NCI-H524 treated with DMSO at 0.1 percent for 48 hours (cell line): Measurements from ENCODE around the gene ZFYVE26.
"Not testable (repeated sequence)": the region's sequence is repeated elsewhere in the genome, so short reads cannot be mapped to it uniquely, and the experiment has no call there.

Experiments used
- DNase-seq: peaks from one replicate; lab custom pipeline; 2025; lab: John Stamatoyannopoulos, UW

Gene ZFYVE26

DNA sequence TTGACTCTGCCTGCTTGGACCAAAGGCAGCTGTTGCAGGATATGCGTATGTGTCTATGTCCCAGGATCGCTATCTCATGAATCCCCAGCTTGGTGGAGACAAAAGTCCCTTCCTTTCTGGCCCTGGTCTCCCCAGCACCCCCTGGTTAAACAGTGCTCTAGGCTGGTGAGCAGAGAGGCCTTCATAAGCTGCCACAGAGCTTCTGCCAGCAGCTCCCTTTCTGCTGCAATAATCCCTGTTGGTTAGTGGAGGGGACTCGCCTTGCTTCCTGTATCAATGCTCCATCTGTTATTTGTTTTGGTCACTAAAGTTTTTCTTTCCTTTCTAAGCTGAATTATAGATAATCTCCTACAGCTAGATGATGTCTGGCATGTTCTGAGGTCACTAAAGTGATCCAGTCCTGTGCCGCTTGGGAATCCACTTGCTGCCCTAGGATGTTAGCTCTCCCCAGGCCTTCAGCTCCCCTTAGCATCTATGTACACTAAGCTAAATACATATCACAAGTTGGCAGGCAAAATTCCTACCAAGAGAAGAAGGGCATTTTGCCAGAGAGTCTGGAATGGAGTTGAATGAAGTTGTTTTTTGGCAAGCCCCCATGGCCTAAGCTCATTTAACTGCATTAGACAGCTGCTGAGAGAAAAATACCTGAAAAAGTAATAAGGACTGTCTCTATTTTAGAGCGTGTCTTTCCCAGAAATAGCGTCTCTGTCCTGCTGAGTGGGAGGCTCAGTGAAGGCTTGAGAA is 66.9 kb downstream of the ZFYVE26 start:
- DNase-seq: no peak

DNA sequence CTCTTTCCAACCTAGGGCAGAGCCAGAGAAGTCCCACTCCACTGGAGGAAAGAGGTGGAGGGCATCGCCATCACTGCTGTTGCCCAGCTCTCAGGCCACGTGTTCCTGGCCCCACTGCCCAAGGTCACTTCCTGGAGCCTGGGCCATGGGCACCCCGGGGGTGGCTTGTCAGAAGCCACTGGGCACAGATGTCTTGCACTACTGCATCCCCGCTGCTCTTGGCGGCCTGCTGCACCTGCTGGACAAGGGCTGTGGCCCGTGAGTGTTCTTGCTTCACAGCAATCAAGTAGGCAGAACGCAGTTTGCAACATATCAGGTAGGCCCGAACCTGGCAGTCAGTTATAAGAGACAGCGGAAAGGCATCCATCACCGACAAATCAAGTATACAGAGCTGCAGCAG is 68.1 kb downstream of the ZFYVE26 start:
- DNase-seq: no peak

GRCh38 chr14:67746927-67747326 is 69.5 kb downstream of the ZFYVE26 start:
- DNase-seq: no peak

DNA sequence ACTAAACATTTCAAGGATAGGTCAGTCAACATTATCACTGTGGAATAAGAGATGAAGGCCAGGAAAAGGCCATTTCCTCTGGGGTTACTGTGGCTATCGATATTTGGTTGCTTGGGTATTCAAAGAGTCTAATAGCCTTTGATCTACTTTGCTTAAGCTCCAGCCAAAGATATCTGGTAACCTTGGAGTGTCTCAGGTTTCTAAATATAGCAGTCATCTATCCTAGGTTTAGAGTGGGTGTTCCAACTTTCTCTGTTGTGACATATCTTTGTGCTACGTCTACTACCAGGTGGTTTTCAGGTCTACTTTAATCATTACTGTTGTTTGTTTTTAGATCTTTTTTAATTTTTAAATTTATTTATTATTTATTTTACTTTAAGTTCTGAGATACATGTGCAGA is 72.3 kb downstream of the ZFYVE26 start:
- no peak for DNase-seq

DNA sequence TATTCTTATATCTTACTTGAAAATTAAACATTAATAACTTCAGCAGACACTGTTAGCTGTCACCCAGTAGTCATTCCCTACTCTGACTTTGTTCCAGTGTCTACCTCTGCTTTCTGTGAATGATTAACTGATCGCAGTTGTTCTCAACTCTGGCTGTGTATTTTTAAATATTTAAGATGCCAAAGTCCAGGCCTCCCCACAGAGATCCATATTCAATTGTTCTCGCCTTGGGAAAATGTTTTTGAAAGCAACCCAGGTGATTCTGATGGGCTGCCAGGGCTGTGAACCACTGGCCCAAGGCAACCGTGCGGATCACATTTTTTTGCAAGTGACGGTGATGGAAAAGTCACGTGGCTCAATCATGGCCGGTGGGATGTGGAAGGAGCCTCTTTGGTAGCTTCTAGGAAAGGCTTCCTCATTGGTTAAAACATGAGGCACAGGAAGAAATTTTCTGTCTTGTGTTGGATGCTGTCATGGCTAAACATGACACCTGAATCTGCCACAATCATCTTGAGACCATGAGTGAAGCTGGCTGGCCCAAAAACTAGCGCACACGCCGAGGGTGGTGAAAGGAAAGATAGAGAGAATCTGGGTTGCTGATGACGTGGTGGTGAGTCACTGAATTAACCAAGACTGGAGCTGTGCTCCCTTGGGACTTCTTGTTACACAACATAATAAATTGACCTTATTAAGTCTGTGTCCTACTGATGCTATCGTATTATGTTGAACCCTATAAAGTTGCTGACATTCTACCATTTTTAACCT is 77.5 kb downstream of the ZFYVE26 start:
- no peak for DNase-seq

GRCh38 chr14:67736771-67737170 is 79.6 kb downstream of the ZFYVE26 start:
- no peak for DNase-seq

DNA sequence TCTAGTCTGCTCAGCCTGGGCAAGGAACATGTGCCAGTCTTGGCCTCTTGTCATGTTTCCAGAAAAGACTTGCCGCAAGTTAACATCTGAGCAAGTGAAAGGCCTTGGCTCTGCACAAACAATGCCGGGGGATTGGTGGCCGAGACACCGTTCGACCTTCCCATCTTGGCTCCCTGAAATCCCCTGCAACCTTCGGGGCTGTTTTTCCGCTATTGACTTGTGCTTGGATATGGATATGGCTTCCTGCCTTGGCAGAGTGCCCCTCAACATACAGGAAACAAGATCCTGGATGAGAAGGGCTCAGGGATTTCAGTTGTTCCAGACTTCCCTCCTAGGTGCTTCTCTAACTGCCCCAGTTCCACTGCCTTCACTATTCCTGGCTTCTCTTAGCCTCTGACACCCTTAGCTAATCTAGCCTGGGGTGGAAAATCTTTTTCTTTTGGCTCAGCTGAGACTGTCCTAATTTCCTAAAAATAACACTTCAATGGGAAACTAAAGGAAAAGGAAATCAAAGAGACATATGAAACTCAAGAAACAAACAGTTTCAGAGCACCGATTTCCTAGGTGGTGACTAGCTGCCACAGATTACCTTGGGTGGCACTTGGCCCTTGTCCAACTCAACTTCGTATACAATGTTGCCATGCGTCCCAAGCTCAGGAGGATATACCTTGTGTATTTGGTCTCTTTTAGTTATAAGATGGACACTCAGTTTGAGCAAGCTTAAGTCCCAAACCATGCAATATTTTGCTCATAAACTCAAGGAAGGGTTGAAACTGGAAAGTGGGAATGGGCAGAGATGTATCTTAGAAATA is 80.8 kb downstream of the ZFYVE26 start:
- no peak for DNase-seq

- DNase-seq: no peak
These were observed 81.7 kb downstream of the ZFYVE26 start for GRCh38 chr14:67734675-67735074.

- no peak for DNase-seq
These were observed 82.8 kb downstream of the ZFYVE26 start for GRCh38 chr14:67733616-67734015.

DNA sequence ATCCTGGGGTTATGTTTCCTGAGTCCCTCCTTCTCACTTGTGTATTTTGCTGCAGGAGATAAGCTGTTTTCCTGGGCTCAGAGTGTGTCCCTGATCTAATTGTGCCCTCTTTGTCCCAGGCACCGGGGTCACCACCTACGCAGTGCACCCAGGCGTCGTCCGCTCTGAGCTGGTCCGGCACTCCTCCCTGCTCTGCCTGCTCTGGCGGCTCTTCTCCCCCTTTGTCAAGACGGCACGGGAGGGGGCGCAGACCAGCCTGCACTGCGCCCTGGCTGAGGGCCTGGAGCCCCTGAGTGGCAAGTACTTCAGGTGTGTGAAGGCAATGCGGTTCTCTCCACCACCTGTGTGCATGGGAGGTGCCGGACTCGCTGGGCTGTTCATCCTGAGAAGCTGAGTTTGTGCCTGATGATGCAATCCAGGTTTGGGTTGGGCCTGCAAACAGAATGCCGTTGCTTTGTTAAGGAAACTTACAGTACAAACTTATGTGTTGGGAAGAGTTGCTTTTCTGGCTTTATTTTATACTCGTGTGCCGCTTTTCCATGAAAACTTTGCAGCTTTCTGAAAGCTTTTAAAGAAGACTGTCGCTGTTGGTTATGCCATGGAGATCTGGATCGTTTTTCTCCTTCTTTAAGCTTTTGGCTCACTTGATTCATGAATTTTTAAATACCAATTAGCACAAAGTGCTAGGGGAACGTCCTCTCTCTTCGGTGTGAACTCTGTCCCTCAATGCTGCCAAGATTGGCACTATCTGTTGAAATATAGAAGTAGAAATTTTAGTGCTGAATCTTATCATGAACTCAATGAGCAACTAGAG is 87.1 kb downstream of the ZFYVE26 start:
- DNase-seq: no peak

DNA sequence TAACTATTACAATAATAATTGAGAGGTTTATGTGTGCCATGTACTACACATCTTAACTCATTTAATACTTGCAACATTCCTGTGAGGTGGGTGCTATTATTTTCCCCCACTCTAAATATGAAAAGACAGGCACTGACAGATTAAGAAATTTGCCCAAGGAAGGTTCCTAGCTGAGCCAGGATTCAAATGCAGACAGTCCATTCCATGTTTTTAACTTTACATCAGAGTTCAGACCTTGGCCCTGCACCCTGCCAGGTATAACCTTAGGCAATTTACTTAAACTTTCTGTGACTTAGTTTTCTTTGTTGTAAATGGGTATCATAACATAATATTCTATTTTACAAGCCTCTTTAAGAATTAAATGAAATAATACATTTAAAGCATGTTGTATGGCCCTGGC is 88.1 kb downstream of the ZFYVE26 start:
- no peak for DNase-seq

GRCh38 chr14:67727361-67727760 is 89.0 kb downstream of the ZFYVE26 start:
- no peak for DNase-seq

GRCh38 chr14:67725171-67725570 is 91.2 kb downstream of the ZFYVE26 start:
- DNase-seq: no peak

DNA sequence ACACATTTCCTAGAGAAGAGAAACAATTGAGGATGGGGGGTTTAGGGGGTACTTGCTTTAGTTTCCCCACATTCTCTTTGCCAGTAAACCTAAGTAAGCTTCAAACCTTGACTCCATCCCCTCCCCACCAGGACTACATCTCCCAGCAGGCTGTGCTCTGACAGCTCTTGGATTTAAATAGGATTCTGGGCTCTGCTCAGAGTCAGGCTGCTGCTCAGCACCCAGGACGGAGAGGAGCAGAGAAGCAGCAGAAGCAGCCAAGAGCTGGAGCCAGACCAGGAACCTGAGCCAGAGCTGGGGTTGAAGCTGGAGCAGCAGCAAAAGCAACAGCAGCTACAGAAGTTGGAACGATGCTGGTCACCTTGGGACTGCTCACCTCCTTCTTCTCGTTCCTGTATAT is 94.1 kb downstream of the ZFYVE26 start:
- peak; percentile 17 for DNase-seq

DNA sequence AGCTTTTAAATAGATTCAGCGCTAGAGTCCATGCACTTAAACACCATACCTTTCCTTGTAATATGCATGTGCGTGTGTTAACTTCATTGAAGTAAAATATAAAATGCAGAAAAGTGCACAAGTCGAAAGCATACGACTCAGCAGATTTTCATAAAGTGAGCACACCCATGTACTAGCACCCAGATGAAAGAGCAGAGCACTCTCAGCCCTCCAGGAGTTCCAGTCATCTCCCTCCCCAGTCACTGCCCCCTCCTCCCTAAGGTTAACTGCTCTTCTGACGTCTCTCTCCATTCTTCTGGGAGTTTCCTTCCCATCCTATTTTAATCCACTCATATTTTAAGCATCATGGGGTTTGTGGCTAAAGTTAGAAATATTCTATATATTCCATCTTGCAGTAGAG is 94.5 kb downstream of the ZFYVE26 start:
- no peak for DNase-seq

DNA sequence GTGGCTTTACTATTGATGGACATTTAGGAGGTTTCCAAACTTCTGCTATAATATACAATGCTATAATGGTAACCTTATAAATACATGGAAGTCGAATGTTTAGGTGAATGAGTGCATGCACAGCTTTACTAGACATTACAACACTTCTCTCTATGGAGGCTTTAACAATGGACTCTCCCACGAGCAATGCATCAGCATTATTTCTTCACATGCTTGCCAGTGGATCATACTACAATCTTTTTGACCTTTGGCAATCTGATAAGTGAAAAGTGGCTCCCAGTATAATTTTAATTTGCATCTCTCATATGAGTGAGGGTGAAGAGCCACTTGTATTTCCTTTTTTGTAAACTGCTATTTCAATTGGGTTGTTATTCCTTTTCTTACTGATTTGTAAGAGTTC is 96.5 kb downstream of the ZFYVE26 start:
- DNase-seq: no peak

- DNase-seq: not testable (repeated sequence)
These were observed 97.0 kb downstream of the ZFYVE26 start for GRCh38 chr14:67719385-67719784.

- no peak for DNase-seq
These were observed 98.1 kb downstream of the ZFYVE26 start for GRCh38 chr14:67718265-67718664.

GRCh38 chr14:67717048-67717447 is 99.3 kb downstream of the ZFYVE26 start:
- no peak for DNase-seq

GRCh38 chr14:67710209-67710608 is 106.2 kb downstream of the ZFYVE26 start:
- DNase-seq: no peak

GRCh38 chr14:67709796-67710195 is 106.6 kb downstream of the ZFYVE26 start:
- not testable (repeated sequence) for DNase-seq

DNA sequence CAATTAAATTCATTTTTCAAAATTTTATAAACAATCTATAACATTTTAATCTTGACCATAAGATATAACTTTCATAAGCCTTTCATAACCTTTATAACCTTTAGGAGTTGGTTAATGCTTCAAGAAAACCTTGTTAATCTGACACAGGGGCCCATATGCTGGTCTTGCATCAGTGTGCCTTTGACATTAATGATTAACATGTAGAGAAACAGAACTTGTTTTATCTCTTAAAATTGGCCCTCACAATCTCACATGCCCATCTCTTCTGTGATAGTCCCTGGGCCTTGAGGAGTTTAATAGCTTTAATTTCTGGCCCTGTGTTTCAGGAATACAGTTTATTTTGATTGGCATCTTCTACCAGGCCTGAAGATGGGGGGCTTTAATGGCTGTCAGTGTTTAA is 107.0 kb downstream of the ZFYVE26 start:
- not testable (repeated sequence) for DNase-seq
